GM19099 (cell line): ENCODE measurements around the gene PYROXD2.

Experiments
- POLR2A ChIP-seq: IDR thresholded peaks from 3 replicates; pipeline ENCODE4 v1.6.1; 2011; ENCODE audit warnings: low read depth; ENCODE audit not compliant: insufficient read length; ENCODE audit errors: extremely low read depth

Gene PYROXD2

DNA sequence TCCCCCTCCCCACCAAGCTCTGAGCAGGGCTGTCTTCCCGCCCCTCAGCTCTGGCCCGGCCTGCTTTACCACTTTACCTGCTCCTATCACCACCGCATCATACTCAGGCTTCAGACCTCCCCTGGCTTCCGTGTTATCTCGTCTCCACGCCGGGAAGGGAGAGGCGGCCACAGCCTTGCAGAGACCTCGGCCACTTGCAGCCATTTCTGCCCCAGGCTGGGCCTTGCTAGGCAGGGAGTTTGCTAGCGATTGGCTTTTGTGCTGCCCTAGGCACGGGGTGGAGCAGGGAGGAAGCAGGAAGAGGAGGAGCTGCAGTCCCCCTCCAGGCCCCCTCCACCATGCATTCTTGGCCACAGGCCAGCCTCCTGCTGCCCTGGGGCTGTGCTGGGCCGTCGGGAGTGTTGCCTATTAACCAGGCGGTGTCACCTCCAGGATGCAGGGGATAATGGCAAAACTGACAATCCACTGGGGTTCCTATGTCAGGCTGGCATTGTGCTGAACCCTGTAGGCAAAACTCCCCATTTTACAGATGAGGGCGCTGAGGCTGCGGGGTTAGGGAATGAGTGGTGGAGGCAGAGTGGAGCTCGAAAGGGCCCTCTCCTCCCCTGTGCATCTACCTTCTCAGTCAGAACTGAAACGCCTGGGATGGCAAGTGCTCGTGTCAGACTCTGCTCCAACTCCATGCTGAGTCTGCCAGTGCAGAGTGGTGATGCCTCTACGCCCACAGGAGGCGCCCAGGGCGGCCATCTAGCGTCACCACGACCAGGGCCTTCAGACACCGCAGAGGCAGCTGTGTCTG is at the start of gene PYROXD2:
Gene PYROXD2 (minus strand): TSS at position 251 of the 799 bp plus-strand sequence. CDS start 47 bp downstream, at position 204.
- no peak for TF ChIP-seq POLR2A

DNA sequence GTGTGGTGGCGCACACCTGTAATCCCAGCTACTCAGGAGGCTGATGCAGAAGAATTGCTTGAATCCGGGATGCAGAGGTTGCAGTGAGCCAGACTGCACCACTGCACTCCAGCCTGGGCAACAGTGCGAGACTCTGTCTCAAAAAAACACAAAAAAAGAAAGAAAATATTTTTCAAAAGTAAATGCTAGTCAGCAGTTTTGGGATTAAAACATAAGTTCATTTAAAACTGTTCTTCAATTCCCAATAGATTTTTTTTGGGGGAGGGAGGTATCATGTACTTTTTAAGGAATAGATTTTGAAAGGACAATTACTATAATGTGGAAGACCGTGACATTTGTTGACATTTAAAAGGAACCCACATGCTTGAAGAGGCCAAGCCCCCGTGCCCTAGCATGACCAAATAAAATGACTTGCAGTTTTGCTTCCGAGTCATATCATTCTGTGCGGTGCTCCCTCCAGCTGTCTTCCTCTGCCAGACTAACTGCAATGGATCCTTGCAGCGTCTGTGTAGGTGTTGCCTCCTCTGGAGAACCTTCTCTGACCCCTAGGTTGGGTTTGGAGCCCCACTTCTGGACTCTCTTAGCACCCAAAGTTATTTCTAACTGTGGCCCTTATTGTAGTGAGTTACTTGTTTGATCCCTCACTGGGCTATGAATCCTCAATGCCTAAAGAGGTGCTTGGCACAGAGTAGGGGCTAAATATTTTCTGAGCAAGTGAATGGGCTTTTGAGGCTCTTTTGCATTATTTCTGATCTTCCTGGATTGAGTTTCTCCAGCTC is 49.2 kb upstream of the PYROXD2 start:
- TF ChIP-seq POLR2A: no peak

DNA sequence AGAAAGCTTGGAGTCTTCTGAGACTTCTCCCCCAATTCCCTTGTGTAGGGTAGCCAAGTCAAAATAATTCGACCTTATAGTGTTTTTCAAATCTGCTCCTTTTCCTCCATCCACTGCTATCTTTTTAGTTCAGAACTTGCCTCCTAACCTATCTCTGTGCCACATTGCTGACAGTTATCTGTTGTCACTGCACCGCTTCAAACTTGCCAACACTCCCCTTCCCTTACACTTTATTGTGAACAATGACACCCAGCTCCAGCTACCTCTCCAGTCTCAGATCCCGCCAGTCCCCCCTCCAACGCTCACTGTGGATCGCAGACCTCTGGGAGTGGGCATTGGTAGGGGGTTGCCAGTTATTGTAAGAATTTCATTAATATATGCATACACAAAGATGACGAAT is 48.0 kb upstream of the PYROXD2 start:
- no peak for TF ChIP-seq POLR2A

DNA sequence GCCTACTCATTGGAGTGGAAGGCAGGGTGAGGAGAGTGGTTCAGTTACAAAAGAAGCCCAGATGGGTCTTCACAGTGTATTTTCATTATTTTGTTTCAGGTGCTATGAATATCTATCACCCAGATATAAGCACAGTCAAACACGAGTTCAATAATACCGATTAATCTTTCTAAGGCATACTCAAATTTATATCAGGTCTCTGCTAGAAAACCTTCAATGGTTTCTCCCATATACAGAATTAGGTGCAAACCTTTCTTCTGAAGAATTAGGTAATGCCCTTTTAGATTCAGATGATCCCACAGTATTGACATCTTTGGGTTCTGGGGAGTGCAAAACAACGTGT is 46.5 kb upstream of the PYROXD2 start:
- TF ChIP-seq POLR2A: no peak

DNA sequence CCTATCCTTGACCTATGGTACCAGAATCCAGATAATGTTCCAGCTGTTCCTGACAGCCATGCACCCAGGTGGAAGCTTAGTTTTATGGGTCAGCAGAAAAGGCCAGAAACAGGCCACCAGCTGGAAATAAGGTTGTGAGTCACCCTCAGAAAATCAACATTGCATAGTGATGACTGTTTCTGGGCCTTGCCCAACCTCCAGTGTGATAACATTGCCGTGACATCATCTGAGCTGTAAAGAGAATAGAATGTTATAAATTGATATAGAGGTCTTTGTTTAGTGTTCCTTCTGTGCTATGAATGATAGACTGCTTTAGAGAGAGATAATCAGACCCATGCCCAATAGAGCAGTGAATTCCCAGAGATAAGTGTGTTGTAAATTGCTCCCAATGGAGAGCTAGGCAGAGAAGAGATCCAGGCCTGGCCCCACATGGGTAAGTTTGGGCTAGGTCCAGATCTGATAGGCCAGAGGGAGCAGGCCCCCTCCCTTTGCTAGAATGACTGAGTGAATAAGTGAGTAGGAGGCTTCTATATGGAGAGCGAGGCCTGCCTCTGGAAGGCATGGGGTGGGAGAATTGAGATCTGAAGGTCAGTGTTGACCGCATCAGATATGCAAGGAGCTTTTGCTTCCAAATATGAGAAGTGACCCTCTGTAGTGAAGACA is 46.0 kb upstream of the PYROXD2 start:
- TF ChIP-seq POLR2A: no peak

DNA sequence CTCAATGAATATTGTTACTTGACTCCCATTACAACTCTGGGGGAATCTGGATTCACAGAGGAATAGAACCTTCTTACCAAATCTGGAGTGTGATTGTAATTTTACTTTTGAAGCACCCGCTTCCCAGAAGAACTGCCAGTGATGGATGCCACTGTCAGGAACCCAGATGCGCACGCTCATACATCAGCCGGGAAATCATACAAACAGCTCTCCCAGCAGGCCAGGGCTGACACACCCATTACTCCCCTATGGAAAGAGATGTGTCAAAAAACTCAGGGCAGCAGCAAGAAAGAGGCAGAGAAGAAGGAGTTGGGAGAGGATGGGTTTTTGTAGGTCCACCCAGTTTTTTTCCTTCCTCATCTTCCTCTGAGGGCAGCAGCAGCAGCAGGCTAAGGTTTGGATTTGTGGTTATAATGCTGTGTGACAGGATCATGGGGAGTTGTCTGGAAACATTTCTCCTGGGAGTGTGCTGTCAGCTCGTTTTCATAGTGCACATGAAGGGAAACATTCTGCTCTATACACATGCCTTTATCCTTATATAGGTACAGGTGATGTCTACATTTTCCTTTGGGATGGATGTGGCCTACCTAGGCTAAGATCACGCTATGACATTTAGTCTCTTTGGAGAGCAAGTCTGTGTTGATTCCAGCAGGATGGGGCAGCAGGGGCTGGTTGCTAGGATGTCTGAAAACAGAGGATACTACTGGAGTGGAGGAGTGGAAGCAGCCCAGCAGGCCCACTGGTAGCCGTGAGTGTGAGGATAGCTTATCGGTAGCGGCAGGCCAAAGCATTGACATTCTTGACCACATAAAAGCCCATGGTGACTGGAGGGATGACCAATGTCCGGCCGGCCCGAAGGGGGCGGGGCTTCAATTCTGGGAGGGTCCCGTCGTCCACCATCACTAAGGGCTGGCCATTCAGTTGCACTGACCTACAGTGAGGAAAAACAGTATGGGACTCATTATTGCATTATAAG is 44.1 kb upstream of the PYROXD2 start:
- TF ChIP-seq POLR2A: no peak

DNA sequence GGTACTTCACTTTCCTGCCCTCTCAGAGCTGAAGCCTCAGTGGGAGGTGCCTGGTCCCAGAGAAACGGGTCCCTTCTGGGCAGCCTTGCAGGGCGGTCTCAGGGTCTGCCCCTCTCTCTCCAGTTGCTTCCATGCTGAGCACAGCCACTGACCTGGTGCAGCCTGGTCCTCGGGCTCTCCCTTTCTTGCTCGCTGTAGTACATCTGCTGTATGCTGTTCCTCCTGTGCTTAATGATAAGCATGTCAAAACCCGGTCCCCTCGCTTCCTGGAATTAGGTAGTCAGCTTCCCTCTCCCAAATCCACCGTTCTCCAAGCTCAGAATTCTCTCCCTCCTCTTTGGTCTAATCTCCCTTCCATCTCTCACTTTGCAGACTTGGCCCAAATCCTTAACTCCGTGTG is 42.7 kb upstream of the PYROXD2 start:
- TF ChIP-seq POLR2A: no peak

DNA sequence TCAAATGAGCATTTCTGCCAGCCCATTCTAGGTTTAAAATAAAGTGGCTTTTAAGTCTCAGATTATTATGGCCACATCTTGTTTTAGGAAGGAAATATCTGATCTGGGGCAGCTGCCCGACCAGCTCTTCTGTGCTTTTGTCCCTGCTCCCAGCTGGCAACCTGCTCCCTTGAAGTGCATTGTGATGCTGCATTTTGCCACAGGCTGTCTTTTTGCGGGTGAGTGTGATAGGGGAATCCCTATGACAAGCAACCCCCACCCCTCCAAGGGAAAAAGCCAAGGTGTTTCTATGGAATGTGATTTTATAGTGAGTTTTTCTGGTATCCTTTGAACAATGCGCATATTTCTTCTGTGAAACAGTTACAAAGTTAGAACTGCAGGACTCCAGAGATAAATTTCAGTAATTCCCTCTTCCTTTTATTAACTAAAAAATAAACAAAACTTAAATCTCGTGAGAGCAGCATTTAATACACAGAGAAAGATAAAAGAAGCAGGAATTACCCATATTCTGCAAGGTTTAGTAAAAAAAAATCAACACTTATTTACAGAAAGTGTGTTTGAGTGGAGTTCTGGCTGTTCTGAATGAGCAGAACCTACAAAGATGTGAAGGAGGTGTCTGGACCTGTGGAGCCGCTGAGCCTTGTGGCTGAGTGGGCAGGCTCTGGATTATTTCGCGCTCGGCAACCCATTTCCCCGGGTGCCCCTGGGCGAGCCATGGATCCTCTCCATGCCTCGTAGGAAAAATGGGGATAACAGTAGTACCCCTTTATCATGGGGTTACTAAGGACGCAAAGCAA is 41.9 kb upstream of the PYROXD2 start:
- TF ChIP-seq POLR2A: no peak

DNA sequence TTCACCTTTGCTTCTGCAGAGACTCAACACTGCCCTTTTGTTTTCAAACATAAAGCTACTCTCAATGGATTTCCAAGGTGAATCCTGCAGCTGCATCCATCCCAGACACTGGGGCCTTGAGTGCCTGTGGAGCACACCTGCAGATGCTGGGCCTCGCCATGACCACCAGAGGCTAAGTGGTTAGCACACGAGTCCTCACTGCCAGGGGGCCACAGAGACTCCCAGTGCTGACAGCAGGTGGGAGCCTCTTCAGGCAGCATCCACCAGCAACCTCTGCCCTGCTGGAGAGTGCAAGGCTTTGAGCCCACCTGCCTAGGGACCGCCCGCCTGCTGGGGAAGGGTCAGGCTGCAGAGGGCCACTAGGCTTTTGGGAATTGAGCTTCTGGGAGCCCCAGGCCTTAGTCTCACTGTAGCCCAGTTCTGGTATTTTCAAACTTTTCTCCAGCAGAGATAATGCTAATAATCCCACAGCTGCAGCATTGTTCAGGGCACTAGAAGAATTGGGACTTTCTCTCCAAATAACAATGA is 41.1 kb upstream of the PYROXD2 start:
- no peak for TF ChIP-seq POLR2A

DNA sequence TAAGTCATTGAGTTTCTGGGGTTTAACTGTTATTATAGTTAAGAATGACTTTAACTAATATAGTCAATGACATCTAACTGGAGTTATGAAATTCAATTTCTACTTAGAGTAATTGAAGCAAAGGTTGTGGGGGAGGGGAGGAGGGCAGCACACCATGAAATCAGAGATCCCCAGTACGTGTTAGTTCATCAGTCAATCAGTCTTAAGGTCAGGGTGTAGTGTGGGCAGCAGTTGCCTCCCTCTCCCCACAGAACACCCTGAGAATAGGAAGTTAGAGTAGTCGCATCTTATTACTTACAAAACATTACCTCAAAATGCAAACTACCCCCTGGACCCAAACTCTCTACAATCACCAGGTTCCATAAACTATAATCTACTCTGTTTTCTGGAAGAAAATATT is 38.7 kb upstream of the PYROXD2 start:
- no peak for TF ChIP-seq POLR2A

DNA sequence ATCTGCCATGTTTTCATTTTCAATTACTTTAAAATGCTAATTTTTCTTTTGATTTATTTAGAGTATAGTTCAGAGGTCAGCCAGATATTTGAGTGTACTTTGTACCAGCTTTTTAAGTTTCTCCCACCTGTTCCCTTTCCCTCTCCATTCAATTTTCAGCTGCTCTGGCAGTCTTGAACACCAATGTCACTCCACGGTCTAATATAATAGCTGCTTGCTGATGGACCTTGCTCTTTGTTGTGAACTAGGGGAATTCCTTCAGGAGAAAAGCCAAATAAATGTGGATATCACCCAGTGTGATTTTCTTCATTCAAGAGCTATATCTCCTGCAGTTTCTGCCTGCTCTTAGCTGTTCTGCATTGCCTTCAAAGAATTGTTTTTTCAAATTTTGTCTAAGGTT is 35.6 kb upstream of the PYROXD2 start:
- no peak for TF ChIP-seq POLR2A

DNA sequence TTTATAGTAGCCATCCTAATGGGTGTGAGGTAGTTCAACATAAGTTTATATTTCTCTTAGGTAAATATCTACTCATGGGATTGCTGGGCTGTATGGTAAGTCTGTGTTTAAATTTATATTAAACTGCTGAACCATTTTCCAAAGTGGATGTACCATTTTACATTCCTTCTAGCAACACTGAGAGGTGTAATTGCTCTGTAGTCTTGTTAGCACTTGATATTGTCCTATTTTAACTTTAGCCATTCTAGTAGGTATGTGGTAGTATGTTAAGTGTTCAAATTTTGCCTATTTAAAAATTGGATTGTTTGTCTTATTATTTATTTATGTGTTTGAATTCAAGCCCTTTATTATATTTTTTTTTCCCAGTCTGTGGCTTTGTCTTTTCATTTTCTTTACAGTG is 34.3 kb upstream of the PYROXD2 start:
- TF ChIP-seq POLR2A: no peak

DNA sequence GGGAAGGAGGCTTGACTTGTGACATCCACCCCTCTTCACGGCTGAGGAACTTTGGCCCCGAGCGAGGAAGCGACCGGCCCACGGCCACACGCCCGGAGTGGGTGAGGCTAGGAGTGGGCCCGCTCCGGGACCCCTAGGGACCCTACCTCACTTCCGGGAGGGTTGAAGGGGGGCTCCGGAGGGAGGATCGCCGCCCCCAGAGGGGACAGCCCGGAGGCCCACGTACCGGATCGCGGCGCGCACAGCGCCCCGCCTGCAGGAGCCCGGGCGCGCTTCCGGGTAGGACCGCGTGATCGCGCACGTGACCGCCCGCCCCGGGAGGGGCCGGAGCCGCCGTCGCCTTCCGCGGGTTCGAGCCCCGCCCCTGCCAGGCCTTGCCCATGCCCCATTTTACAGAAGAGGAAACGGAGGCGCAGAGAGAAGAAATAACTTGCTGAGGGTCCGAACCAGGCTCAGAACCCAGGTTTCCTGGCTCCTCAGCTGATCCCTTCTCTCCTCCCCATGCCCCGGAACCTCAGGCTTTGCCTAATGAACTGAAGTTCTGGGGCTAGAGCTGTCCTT is 31.8 kb upstream of the PYROXD2 start, which contains the start of gene HPS1:
Gene HPS1 (minus strand): TSS at position 275 of the 561 bp plus-strand sequence. CDS start 3,695 bp downstream, outside the sequence.
- TF ChIP-seq POLR2A: peak; percentile 93

DNA sequence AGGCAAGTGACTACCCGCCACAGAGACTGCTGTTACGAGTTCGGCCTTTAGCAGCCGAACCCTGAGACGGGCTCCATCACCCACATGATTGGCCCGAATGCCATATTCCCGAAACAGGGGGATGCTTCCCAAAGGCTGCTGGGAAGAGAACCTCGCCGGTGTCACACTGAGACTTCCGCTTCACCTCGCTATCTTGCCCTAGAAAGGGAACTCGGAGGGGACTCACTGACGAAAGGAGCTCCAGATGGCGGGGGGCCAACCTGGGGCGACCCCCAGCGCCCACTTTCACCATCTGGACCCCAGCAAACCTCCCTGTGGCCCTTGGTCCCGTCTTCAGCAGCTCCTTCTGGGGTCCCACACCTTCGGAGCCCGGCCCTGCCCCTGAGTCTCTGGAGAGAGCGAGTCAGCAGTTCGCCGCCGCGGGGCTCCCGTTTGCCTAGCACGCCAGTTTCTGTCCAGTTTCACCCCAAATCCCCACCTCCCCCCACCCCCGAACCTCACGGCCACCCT is 31.2 kb upstream of the PYROXD2 start:
- TF ChIP-seq POLR2A: no peak
